Natural killer cell (primary cell): ENCODE results near the gene CHIC2. TPM values are rescaled to one million over a fixed set of nuclear protein-coding genes. Genes with fewer than 3 reads are reported as not detected.

Experiments used
- ATAC-seq, 3 donors: fragments of 150-1000 bp in 2 of 3; fragments of 200-7000 bp in 1 of 3; cut with Tn5 transposase; 1 replicate in 1 of 3; 2 replicates in 2 of 3; pipeline ENCODE4 v1.10.0; 2021; ENCODE audit warnings: mild to moderate bottlenecking in 2 of 3, moderate library complexity in 2 of 3
- DNase-seq, 2 donors: peaks; one replicate each; pipeline versions ENCODE4 v3.0.0 to v3.0.0-alpha.2; 2013 to 2021; ENCODE audit warnings: mixed read lengths in 1 of 2
- H3K27ac ChIP-seq: one replicate; pipeline ENCODE4 v1.5.1; 2013; ENCODE audit warnings: mild to moderate bottlenecking, low read length
- H3K27me3 ChIP-seq: one replicate; pipeline ENCODE4 v1.6.1; 2013; ENCODE audit warnings: low read length; ENCODE audit not compliant: control insufficient read depth, insufficient read depth
- H3K36me3 ChIP-seq: one replicate; pipeline ENCODE4 v1.6.1; 2013; ENCODE audit warnings: low read length; ENCODE audit not compliant: control insufficient read depth, insufficient read depth
- H3K4me1 ChIP-seq: one replicate; pipeline ENCODE4 v1.6.1; 2013; ENCODE audit warnings: low read length; ENCODE audit not compliant: control insufficient read depth, insufficient read depth
- H3K4me3 ChIP-seq: one replicate; pipeline ENCODE4 v1.5.1; 2013; ENCODE audit warnings: low read length
- H3K9me3 ChIP-seq: one replicate; pipeline ENCODE4 v1.6.1; 2013; ENCODE audit warnings: low read length; ENCODE audit not compliant: control insufficient read depth, insufficient read depth
- H3K27ac Mint-ChIP-seq, 2 donors: one replicate each; pipeline ENCODE4 v1.8.0; 2022; ENCODE audit warnings: mild to moderate bottlenecking in 2 of 2, mixed read lengths in 2 of 2, moderate library complexity in 1 of 2
- H3K27me3 Mint-ChIP-seq, 2 donors: one replicate each; pipeline ENCODE4 v1.8.0; 2022; ENCODE audit warnings: low read depth in 2 of 2, mixed read lengths in 2 of 2
- H3K36me3 Mint-ChIP-seq: one replicate; pipeline ENCODE4 v1.8.0; 2022; ENCODE audit warnings: mixed read lengths
- H3K4me1 Mint-ChIP-seq, 2 donors: one replicate each; pipeline ENCODE4 v1.8.0; 2022; ENCODE audit warnings: mixed read lengths in 2 of 2
- H3K4me3 Mint-ChIP-seq: one replicate; pipeline ENCODE4 v1.8.0; 2022; ENCODE audit warnings: mild to moderate bottlenecking, moderate library complexity, mixed read lengths
- H3K9me3 Mint-ChIP-seq, 2 donors: one replicate each; pipeline ENCODE4 v1.8.0; 2022; ENCODE audit warnings: mixed read lengths in 2 of 2
- WGBS: methylation state at CpG from one replicate; pipeline ENCODE4 v1.1.7; 2013; ENCODE audit warnings: missing lambda C conversion rate; ENCODE audit not compliant: insufficient coverage; 5-methylcytosine and 5-hydroxymethylcytosine counted together
- intact Hi-C: fragments of 100-400 bp; cut with micrococcal nuclease; formaldehyde crosslinking; loops from one replicate; pipeline ENCODE4 v1.14.2; 2022
- total RNA-seq, 4 donors: library from RNA; stranded (reverse); fragments of 120-200 nt in 1 of 4; gene quantifications; one replicate each; pipeline versions ENCODE4 v1.2.3 to v1.2.4, GENCODE V29; 2013 to 2022
- TF ChIP-seq, protein P1 (sequence below): fragments of 200-600 bp; IDR thresholded peaks from one replicate; pipeline ENCODE4 v1.8.0; 2022; ENCODE audit warnings: antibody characterized with exemption

CHIC2 gene
- total RNA-seq, 3 donors from 2014 or later (not counting 1 experiment from before 2014, with no cell fraction given) = 62.0 to 85.0 (median 79.7) TPM

DNA sequence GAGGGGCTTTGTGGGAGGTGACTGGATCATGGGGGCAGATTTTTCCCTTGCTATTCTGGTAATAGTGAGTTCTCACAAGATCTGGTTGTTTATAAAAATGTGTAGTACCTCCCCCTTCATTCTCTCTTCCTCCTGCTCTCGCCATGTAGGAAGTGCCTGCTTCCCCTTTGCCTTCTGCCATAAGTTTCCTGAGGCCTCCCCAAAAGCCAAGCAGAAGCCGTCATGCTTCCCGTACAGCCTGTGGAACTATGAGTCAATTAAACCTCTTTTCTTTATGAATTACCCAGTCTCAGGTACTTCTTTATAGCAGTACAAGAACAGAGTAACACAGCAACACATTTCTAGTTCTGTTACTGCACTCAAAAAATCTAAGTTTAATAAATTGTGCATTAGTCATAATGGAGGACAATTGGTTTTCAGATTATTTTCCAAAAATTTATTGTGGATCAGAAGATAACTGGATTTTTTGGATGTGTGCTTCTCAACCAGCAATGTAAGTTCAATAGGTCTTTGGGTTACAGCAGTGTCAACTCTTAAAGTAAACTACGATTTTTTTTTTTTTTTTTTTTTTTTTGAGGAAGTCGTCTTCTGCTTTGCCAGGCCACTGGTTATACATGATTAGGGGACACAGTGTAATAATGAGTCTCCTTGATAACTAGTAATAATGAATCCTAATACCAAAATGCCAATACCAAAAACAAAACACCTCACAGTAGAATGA is 69.9 kb downstream of the CHIC2 start:
- Mint-ChIP-seq H3K4me3 (no peak overlapping the region), H3K27ac (no peak overlapping the region), H3K9me3 (no peaks in the 10 kb centered on the region), H3K36me3 (no peaks in the 10 kb centered on the region), H3K27me3 (no peaks in the 10 kb centered on the region), H3K4me1 (peaks cover 13 to 15% of the 10 kb centered on the region in 2 donors)
- DNase-seq = no peak
- TF ChIP-seq, protein P1, sequence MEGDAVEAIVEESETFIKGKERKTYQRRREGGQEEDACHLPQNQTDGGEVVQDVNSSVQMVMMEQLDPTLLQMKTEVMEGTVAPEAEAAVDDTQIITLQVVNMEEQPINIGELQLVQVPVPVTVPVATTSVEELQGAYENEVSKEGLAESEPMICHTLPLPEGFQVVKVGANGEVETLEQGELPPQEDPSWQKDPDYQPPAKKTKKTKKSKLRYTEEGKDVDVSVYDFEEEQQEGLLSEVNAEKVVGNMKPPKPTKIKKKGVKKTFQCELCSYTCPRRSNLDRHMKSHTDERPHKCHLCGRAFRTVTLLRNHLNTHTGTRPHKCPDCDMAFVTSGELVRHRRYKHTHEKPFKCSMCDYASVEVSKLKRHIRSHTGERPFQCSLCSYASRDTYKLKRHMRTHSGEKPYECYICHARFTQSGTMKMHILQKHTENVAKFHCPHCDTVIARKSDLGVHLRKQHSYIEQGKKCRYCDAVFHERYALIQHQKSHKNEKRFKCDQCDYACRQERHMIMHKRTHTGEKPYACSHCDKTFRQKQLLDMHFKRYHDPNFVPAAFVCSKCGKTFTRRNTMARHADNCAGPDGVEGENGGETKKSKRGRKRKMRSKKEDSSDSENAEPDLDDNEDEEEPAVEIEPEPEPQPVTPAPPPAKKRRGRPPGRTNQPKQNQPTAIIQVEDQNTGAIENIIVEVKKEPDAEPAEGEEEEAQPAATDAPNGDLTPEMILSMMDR = no peak
- Histone ChIP-seq H3K27ac (no peak overlapping the region), H3K4me3 (no peak overlapping the region), H3K27me3 (no peaks in the 10 kb centered on the region), H3K4me1 (no peaks in the 10 kb centered on the region), H3K36me3 (no peaks in the 10 kb centered on the region), H3K9me3 (no peaks in the 10 kb centered on the region)
- intact Hi-C loops = no loop called here
- no peak for ATAC-seq
- 65% methylated on average over 4 of the region's 5 CpGs for WGBS

DNA sequence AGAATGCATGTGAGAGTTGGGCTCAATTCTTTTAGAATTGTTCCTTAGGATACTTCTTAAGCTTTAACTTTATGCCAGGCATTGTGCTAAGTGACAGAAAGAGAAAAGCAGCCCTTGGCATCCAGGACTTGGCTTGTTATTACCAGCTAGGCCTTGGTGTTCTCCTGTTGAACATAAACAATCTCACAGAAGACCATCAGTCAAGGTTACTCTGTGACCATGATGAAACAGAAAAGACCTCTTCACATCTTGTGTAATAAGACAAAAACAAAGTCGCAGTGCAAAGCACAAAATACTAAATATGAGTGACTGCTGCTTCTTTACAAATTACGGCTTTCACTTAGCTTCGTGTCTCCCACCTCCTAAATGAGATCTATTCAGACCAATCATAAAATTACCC is 71.6 kb downstream of the CHIC2 start:
- H3K4me3 Mint-ChIP-seq = no peak overlapping the region
- no peak overlapping the region for H3K27ac Mint-ChIP-seq
- no peak for DNase-seq
- no peaks in the 10 kb centered on the region for H3K36me3 ChIP-seq
- intact Hi-C loops = no loop called here
- WGBS = 90% methylated on average over 3 of the region's 3 CpGs
- ATAC-seq = no peak
- H3K27ac ChIP-seq = no peak overlapping the region
- no peaks in the 10 kb centered on the region for H3K36me3 Mint-ChIP-seq
- no peaks in the 10 kb centered on the region for H3K27me3 ChIP-seq
- no peaks in the 10 kb centered on the region for H3K4me1 ChIP-seq
- TF ChIP-seq, protein P1 = no peak
- no peaks in the 10 kb centered on the region for H3K27me3 Mint-ChIP-seq
- H3K4me1 Mint-ChIP-seq = peaks cover 8 to 15% of the 10 kb centered on the region in 2 donors
- no peaks in the 10 kb centered on the region for H3K9me3 ChIP-seq
- no peaks in the 10 kb centered on the region for H3K9me3 Mint-ChIP-seq
- no peak overlapping the region for H3K4me3 ChIP-seq

- no peaks in the 10 kb centered on the region for H3K36me3 Mint-ChIP-seq
- no peak overlapping the region for H3K27ac Mint-ChIP-seq
- Histone ChIP-seq H3K36me3 (no peaks in the 10 kb centered on the region), H3K27ac (no peak overlapping the region), H3K9me3 (no peaks in the 10 kb centered on the region), H3K27me3 (no peaks in the 10 kb centered on the region), H3K4me1 (no peaks in the 10 kb centered on the region), H3K4me3 (no peak overlapping the region)
- ATAC-seq (no peak), DNase-seq (no peak)
- H3K9me3 Mint-ChIP-seq = no peaks in the 10 kb centered on the region
- intact Hi-C loops = no loop called here
- TF ChIP-seq, protein P1 = no peak
- no peaks in the 10 kb centered on the region for H3K27me3 Mint-ChIP-seq
- WGBS = 100% methylated on average over 4 of the region's 5 CpGs
- peaks cover 8 to 15% of the 10 kb centered on the region in 2 donors for H3K4me1 Mint-ChIP-seq
- H3K4me3 Mint-ChIP-seq = no peak overlapping the region
These were observed 72.6 kb downstream of the CHIC2 start for GRCh38 chr4:53991821-53992220.

DNA sequence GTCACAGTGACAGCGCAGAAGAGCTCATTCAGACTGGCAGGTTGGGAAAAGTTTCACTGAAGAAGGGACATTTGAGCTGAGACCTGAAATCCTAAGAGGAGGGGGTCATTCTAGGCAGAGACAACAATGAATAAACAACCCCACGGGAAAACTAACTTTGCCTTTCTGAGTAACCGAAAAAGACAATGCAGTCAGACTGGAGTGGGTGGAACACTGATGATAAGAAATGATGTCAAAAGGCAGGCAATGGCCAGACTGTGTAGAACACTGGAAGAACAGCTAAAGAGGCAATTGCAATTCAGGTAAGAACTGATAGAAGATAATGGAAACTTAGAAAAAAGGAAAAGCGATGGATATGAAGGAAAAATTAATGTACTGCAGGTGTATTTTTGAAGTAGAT is 73.8 kb downstream of the CHIC2 start:
- H3K4me3 Mint-ChIP-seq = no peak overlapping the region
- 96% methylated on average over 4 of the region's 4 CpGs for WGBS
- H3K27ac Mint-ChIP-seq = no peak overlapping the region
- H3K4me1 ChIP-seq = no peaks in the 10 kb centered on the region
- no peaks in the 10 kb centered on the region for H3K36me3 Mint-ChIP-seq
- DNase-seq (no peak), ATAC-seq (no peak)
- no peaks in the 10 kb centered on the region for H3K27me3 Mint-ChIP-seq
- TF ChIP-seq, protein P1 = no peak
- H3K9me3 Mint-ChIP-seq = no peaks in the 10 kb centered on the region
- no peak overlapping the region for H3K4me3 ChIP-seq
- H3K36me3 ChIP-seq = no peaks in the 10 kb centered on the region
- no peaks in the 10 kb centered on the region for H3K27me3 ChIP-seq
- peaks cover 8 to 15% of the 10 kb centered on the region in 2 donors for H3K4me1 Mint-ChIP-seq
- no peaks in the 10 kb centered on the region for H3K9me3 ChIP-seq
- intact Hi-C loops = no loop called here
- no peak overlapping the region for H3K27ac ChIP-seq
